HG03558 (cell line): ENCODE measurements around the gene GNG7.
"Not testable (repeated sequence)": the region's sequence is repeated elsewhere in the genome, so short reads cannot be mapped to it uniquely, and the experiment has no call there.

Experiments used
- ATAC-seq: cut with Tn5 transposase; IDR thresholded peaks from one replicate; pipeline ENCODE4 v1.9.1; 2021; ENCODE audit warnings: moderate number of reproducible peaks; ENCODE audit not compliant: unreplicated experiment; ENCODE audit errors: extremely low read depth

Gene GNG7

GRCh38 chr19:2648528-2648937 lies 54.0 kb downstream of the GNG7 start:
- ATAC-seq: no peak

- no peak for ATAC-seq
Observed at GRCh38 chr19:2648099-2648498, 54.4 kb downstream of the GNG7 start.

GRCh38 chr19:2646866-2647535 lies 55.5 kb downstream of the GNG7 start:
- ATAC-seq: no peak

- no peak for ATAC-seq
Observed at GRCh38 chr19:2645826-2646225, 56.7 kb downstream of the GNG7 start.

GRCh38 chr19:2643123-2643737 lies 59.3 kb downstream of the GNG7 start:
- ATAC-seq: not testable (repeated sequence)

- ATAC-seq: no peak
Observed at GRCh38 chr19:2641332-2641698, 61.2 kb downstream of the GNG7 start.

GRCh38 chr19:2640563-2641331 lies 61.7 kb downstream of the GNG7 start:
- ATAC-seq: no peak

GRCh38 chr19:2639999-2640398 lies 62.5 kb downstream of the GNG7 start:
- ATAC-seq: no peak

GRCh38 chr19:2638417-2638940 lies 64.0 kb downstream of the GNG7 start:
- ATAC-seq: no peak

- ATAC-seq: no peak
Observed at GRCh38 chr19:2636897-2637683, 65.4 kb downstream of the GNG7 start.

GRCh38 chr19:2636141-2636896 lies 66.2 kb downstream of the GNG7 start:
- no peak for ATAC-seq

GRCh38 chr19:2634960-2635359 lies 67.5 kb downstream of the GNG7 start:
- no peak for ATAC-seq

GRCh38 chr19:2634228-2634951 lies 68.1 kb downstream of the GNG7 start:
- ATAC-seq: no peak

GRCh38 chr19:2633693-2634075 lies 68.8 kb downstream of the GNG7 start:
- ATAC-seq: no peak

- no peak for ATAC-seq
Observed at GRCh38 chr19:2631213-2631821, 71.2 kb downstream of the GNG7 start.

- no peak for ATAC-seq
Observed at GRCh38 chr19:2630352-2631001, 72.0 kb downstream of the GNG7 start.

- no peak for ATAC-seq
Observed at GRCh38 chr19:2629491-2630351, 72.8 kb downstream of the GNG7 start.
